ENCODE measurements around the gene COMMD8. TPM values are rescaled to one million over a fixed set of nuclear protein-coding genes. Genes with fewer than 3 reads are reported as not detected.

The COMMD8 gene
- polyA plus RNA-seq, 1 experiment, result 35.1 TPM

DNA sequence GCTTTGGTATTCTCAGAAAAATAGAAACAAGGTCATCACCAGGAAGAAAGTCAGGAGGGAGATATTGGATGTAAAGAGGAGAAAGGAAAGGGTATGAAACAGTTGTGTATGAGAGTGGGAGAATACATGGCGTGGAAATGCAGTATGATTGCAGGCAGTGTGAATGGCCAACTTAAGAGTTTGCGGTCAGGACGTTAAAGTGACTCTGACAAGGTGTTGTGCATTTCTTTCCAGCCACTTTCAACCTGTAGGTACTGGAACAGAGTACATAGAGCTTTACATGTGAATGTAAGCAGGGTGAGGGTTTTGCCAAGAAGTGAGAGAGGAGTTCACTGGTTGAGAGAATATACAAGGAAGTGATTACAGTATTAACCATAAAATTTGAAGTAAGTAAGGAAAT, 37.3 kb upstream of the COMMD8 start:
- no peak overlapping the region for H3K4me3 ChIP-seq (ENCODE audit: low read depth, low read length)
- ChIA-PET CTCF (interaction anchor here (1.9 kb wide), 1 partner anchor 10 kb away, joined by 11 read pairs; no protein-coding TSS in a partner anchor), POLR2A (no interaction called here)
- no peak for DNase-seq (ENCODE audit: low read depth, low spot score)
- TF ChIP-seq, protein P1, sequence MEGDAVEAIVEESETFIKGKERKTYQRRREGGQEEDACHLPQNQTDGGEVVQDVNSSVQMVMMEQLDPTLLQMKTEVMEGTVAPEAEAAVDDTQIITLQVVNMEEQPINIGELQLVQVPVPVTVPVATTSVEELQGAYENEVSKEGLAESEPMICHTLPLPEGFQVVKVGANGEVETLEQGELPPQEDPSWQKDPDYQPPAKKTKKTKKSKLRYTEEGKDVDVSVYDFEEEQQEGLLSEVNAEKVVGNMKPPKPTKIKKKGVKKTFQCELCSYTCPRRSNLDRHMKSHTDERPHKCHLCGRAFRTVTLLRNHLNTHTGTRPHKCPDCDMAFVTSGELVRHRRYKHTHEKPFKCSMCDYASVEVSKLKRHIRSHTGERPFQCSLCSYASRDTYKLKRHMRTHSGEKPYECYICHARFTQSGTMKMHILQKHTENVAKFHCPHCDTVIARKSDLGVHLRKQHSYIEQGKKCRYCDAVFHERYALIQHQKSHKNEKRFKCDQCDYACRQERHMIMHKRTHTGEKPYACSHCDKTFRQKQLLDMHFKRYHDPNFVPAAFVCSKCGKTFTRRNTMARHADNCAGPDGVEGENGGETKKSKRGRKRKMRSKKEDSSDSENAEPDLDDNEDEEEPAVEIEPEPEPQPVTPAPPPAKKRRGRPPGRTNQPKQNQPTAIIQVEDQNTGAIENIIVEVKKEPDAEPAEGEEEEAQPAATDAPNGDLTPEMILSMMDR (IDR thresholded peaks at IDR 0.05; ENCODE audit: low read depth, low read length), result no peak
- no peaks in the 10 kb centered on the region for H3K27me3 ChIP-seq (ENCODE audit: control insufficient read depth, insufficient read depth, low read length)
- no peak overlapping the region for H3K27ac ChIP-seq (ENCODE audit: low read depth, low read length)
- peaks cover 6% of the 10 kb centered on the region; the same call in 1 of the 2 replicates for H3K9me3 ChIP-seq (ENCODE audit: control insufficient read depth, insufficient read depth, low read length)

DNA sequence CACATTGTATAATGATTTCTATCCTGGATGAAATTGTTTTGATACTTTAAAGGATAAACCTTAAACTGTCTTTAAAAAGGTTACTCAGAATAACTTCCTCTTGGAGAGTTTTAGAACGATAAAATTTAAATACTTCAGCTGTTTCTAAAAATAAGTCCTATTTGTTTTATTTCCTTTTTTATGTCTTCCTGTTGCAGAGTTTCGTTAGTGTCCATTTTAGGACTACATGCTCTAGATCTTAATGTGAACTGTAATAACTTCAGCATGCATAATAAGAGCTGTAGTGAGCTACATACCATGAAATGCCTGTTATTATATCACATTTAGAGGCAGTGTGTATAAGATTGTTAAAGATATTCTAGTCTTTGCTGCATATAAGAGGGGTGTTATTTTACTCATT, 36.2 kb upstream of the COMMD8 start:
- Histone ChIP-seq H3K27ac (ENCODE audit: low read depth, low read length) (no peak overlapping the region), H3K27me3 (ENCODE audit: control insufficient read depth, insufficient read depth, low read length) (no peaks in the 10 kb centered on the region), H3K9me3 (ENCODE audit: control insufficient read depth, insufficient read depth, low read length) (peaks cover 6% of the 10 kb centered on the region; the same call in 1 of the 2 replicates), H3K4me3 (ENCODE audit: low read depth, low read length) (no peak overlapping the region)
- TF ChIP-seq, protein P1 (IDR thresholded peaks at IDR 0.05; ENCODE audit: low read depth, low read length), result no peak
- DNase-seq (ENCODE audit: low read depth, low spot score), result no peak
- POLR2A ChIA-PET, result no interaction called here
- CTCF ChIA-PET, result no interaction called here

DNA sequence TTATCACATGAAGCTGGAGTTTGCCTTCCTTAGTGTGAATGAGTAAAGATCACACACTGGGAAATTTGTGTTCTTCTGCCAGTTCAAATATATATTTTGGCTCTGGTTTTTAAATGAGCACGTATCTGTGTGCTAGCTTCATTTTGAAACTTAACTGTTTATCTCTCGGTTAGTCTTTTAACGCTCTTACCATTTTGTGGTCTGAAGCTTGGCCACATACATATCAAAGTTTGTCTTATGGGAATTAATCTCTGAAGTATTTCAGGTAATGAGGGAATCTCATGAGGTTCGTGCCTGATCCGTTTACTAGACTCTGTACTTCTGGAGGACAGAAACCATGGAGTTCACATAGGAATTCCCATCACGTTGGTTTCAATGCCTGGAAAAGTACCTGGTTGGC, 35.4 kb upstream of the COMMD8 start:
- H3K4me3 ChIP-seq (ENCODE audit: low read depth, low read length), result no peak overlapping the region
- TF ChIP-seq, protein P1 (IDR thresholded peaks at IDR 0.05; ENCODE audit: low read depth, low read length), result no peak
- no peaks in the 10 kb centered on the region for H3K27me3 ChIP-seq (ENCODE audit: control insufficient read depth, insufficient read depth, low read length)
- CTCF ChIA-PET, result no interaction called here
- no peak overlapping the region for H3K27ac ChIP-seq (ENCODE audit: low read depth, low read length)
- H3K9me3 ChIP-seq (ENCODE audit: control insufficient read depth, insufficient read depth, low read length), result peaks cover 3% of the 10 kb centered on the region; the same call in 1 of the 2 replicates
- DNase-seq (ENCODE audit: low read depth, low spot score), result no peak
- POLR2A ChIA-PET, result no interaction called here

DNA sequence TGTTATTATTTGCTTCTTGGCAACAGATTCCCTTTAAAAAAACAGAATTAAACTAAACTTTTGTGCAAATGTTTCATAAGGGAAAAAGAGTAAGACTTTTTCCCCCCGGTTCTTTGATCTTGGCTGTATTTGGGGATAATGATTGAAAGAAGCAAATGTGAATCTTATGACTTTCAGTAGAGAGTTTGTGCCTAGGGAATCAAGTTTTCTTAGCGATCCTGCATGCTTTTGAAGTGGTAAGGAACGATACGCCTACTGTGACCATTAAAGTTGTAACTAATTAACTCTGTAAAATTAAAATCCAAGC, 30.6 kb upstream of the COMMD8 start:
- no peak for DNase-seq (ENCODE audit: low read depth, low spot score)
- CTCF ChIA-PET, result no interaction called here
- POLR2A ChIA-PET, result interaction anchor here (1.3 kb wide), 1 partner anchor 9 kb away, joined by 5 read pairs; the partner anchor contains the start of gene ATP10D
- TF ChIP-seq, protein P1 (IDR thresholded peaks at IDR 0.05; ENCODE audit: low read depth, low read length), result no peak
- Histone ChIP-seq H3K27ac (ENCODE audit: low read depth, low read length) (no peak overlapping the region), H3K9me3 (ENCODE audit: control insufficient read depth, insufficient read depth, low read length) (no peaks in the 10 kb centered on the region), H3K27me3 (ENCODE audit: control insufficient read depth, insufficient read depth, low read length) (no peaks in the 10 kb centered on the region), H3K4me3 (ENCODE audit: low read depth, low read length) (no peak overlapping the region)

DNA sequence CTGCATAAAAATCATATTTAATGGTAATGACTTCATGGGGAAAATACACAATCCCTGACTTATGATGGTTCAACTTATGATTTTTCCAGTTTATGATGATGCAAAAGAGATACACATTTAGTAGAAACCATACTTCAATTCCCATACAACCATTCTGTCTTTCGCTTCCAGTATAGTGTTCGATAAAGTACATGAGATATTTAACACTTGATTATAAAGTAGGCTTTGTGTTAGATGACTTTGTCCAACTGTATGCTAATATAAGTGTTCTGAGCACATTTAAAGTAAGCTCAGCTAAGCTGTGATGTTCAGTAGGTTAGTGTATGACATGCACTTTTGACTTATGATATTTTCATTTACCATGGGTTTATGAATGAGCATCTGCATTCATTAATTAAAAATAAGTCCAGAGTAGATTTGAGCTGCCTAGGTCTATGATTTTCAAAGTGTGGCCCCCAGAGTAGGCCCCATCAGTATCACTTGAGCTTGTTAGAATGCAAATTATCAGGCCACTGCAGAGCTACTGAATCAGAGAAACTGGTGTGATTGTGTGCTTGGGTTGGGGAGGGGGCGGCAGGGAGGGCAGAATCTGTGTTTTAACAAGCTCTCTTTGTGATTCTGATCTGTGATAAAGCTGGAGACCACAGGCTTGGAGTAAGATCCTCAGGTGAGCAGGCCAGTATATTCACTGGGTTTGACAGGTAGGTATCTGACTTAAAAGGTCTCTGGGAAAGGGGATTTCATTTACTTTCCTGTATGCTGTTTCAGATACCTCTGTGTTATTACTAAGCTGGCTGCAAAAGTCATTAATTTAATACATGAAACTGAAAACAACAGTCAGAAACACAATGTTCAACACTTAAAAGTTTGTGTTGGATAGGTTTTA, 30.0 kb upstream of the COMMD8 start:
- CTCF ChIA-PET, result interaction anchor here (1.1 to 1.2 kb wide), 2 partner anchors 13 to 73 kb away, joined by 3 read pairs; no protein-coding TSS in a partner anchor
- H3K9me3 ChIP-seq (ENCODE audit: control insufficient read depth, insufficient read depth, low read length), result no peaks in the 10 kb centered on the region
- no peak overlapping the region for H3K4me3 ChIP-seq (ENCODE audit: low read depth, low read length)
- POLR2A ChIA-PET, result interaction anchor here (1.3 kb wide), 1 partner anchor 8 kb away, joined by 5 read pairs; the partner anchor contains the start of gene ATP10D
- no peak overlapping the region for H3K27ac ChIP-seq (ENCODE audit: low read depth, low read length)
- no peaks in the 10 kb centered on the region for H3K27me3 ChIP-seq (ENCODE audit: control insufficient read depth, insufficient read depth, low read length)
- TF ChIP-seq, protein P1 (IDR thresholded peaks at IDR 0.05; ENCODE audit: low read depth, low read length), result no peak
- no peak for DNase-seq (ENCODE audit: low read depth, low spot score)
